HFF-Myc (cell line): Measurements from ENCODE around the gene OR2F2.

Experiments
- DNase-seq: peaks from one replicate; pipeline ENCODE4 v3.0.0-alpha.2; 2011; ENCODE audit warnings: low read depth; ENCODE audit errors: extremely low read depth
- H3K4me3 ChIP-seq: replicated peaks from 2 replicates; pipeline ENCODE4 v1.5.1; 2011; ENCODE audit warnings: low read depth, mild to moderate bottlenecking, control low read depth, low read length
- TF ChIP-seq, protein P1 (sequence below): IDR thresholded peaks from 2 replicates; pipeline ENCODE4 v1.5.1; 2012; ENCODE audit warnings: mild to moderate bottlenecking, low read depth, low read length, control low read depth; ENCODE audit errors: missing control alignments

Gene OR2F2

DNA sequence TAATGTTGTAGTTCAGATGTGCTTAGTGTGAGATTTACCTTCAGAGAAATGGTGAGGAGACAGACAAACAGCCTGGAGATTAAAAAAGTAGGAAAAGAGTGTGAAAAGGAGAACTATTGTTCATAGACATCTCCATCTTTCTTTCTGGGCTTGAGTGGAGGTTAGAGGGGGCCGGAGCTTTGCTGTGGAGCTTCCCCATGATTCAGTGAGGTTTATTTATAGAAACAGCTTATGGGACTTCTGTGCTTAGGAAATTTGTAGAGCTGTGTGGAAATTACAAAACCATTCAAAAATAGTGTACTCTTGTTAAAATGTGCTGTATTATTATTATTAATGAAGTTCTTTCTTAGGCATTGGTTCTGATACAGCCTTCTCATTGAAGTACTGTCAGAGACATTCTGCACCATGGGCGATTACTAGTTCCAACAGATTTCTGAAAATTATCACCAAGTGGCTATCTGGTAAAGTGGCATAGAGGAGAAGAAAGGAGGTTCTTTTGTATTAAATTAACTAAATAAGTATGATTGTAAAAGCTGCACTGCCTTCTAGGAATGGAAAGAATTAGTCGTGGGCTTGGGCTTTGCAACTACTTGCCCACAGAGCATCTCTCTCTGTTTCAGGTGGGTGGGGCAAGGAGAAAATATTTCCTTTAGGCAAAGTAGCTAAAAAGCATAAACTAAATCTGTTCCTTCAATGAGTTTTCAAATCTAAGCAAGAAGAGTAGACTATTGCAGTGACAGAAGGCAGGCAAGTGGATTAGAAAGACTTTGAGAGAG is 24.4 kb upstream of the OR2F2 start:
- TF ChIP-seq, protein P1, sequence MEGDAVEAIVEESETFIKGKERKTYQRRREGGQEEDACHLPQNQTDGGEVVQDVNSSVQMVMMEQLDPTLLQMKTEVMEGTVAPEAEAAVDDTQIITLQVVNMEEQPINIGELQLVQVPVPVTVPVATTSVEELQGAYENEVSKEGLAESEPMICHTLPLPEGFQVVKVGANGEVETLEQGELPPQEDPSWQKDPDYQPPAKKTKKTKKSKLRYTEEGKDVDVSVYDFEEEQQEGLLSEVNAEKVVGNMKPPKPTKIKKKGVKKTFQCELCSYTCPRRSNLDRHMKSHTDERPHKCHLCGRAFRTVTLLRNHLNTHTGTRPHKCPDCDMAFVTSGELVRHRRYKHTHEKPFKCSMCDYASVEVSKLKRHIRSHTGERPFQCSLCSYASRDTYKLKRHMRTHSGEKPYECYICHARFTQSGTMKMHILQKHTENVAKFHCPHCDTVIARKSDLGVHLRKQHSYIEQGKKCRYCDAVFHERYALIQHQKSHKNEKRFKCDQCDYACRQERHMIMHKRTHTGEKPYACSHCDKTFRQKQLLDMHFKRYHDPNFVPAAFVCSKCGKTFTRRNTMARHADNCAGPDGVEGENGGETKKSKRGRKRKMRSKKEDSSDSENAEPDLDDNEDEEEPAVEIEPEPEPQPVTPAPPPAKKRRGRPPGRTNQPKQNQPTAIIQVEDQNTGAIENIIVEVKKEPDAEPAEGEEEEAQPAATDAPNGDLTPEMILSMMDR = no peak
- DNase-seq = no peak
- no peak overlapping the region for H3K4me3 ChIP-seq

DNA sequence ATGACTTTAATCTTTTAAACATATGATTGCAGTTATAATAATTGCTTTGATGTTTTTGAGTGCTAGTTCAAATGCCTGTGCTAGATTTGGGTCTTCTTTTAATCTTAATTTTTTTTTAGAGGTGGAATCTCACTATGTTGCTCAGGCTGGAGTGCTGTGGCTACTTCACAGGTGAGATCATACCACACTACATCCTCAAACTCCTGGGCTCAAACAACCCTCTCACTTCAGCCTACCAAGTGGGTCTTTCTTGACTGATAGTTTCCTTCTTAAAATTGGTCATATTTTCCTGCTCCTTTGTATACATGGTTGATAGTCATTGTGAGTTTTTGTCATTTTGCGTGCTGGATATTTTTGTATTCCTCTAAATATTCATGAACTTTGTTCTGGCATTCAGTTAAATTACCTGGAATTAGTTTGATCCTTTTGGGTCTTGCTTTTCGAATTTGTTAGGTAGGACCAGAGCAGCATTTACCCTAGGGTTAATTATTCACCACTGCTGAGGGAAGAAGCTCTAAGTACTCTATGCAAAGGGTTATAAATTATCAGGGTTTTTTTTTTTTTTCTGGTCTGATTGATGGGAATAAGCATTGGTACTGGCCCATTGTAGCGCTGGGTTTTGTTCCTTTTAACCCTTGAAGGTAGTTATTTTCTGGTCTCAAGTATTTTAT is 21.0 kb upstream of the OR2F2 start:
- H3K4me3 ChIP-seq = no peak overlapping the region
- no peak for DNase-seq
- TF ChIP-seq, protein P1 = no peak

DNA sequence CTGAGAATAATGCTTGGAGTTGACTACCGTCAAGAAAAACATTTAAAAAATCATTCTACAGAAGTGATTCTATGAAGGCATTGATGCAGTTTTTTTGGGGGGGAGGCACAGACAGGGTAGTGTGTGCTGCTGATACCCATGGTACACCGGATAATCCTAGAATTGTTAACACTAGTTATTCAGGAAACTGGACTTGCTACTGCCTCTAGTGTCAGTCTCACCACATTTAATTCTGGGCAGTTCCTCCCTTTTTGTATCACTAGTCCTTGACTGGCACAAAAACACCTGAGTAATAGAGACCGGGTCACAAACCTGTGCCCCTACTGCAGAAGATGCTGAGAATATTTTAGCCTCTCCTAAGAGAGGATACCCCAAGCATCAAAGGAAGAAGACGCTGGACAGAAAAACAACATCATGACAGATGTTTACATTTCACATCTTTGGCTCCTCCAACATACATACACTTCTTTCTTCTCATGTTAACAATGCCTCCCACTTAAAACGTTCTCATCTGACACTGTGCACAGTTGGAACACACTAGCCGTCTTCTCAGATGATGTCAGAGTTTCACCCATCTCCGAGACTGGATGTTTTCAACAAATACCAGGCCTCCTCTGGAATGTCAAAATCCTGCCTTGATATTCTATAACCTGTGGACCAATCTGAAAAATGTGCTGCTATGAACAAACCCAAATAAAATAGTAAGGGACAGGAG is 19.9 kb upstream of the OR2F2 start:
- DNase-seq = no peak
- TF ChIP-seq, protein P1 = no peak
- H3K4me3 ChIP-seq = no peak overlapping the region

DNA sequence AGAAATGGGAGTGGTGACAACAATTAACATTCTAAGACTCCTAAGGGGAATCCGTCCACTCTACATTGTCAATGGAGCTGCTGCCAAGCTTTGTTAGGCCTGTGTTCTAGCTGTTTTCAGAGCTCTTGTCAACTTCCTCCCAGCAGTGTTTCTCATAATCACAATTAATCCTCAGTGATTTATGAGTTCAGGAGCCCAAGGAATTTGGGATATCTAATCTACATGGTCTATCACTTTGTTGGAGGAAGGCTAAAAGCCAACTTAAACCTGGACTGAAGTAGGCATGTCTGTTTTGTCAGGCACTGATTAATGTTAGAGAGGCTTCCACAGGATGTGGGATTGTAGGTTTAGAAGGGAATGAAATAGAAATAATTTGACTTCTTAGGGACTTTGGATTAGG is 10.2 kb upstream of the OR2F2 start:
- DNase-seq = no peak
- TF ChIP-seq, protein P1 = no peak
- H3K4me3 ChIP-seq = no peak overlapping the region

DNA sequence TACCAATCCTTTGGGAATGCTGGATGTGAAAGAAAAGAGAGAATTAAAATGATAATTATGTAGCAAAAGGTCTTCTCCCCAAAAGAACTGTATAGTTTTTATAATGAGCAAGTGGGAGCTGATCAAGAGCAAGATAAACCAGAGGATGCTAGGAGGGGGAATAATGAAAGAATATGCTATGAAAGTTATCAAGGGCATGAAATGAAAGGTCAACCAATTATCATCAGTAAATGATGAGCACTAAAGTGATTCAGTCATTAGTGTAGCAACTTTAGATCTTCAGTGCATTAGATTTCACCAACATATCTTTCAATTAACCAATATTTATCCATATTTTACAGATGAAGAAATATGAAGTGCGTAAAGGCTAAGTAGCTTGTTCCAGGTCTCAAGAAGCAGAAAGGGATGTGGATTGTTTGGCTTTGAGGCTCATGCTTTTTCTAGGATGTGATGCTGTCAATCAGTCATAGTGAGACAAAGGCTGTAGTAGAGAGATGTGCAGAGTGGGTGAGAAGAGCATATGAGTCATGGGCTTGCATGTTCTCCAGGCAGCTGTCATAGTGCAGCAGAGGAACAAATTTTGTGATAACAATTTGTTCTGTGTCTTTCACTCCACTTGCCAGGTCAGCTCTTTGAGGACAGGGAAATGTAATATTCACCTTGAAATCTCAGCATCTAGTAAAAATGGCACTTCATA is 5.7 kb upstream of the OR2F2 start:
- TF ChIP-seq, protein P1 = no peak
- no peak for DNase-seq
- H3K4me3 ChIP-seq = no peak overlapping the region

DNA sequence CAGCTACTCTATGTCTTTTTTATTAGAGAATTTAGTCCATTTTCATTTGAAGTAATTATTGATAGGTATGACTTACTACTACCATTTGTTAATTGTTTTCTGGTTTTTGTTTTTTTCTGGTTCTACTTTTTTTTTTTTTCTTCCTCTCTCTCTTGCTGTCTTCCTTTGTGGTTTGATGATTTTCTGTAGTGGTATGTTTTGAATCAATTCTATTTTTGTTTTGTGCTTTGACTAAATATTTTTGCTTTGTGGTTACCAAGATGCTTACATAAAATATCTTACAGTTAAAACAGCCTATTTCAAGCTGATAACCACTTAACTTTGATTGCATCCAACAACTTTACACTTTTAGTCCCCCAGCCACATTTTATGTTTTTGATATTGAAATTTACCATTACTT is 3.3 kb upstream of the OR2F2 start:
- no peak overlapping the region for H3K4me3 ChIP-seq
- TF ChIP-seq, protein P1 = no peak
- no peak for DNase-seq
